GM12878 (cell line): ENCODE measurements around the gene C15orf61. TPM values are rescaled to one million over a fixed set of nuclear protein-coding genes. Genes with fewer than 3 reads are reported as not detected.

ENCODE experiments used
- ATAC-seq: fragments of 200-7000 bp; cut with Tn5 transposase; 3 replicates; pipeline ENCODE4 v1.9.1; 2020; ENCODE audit warnings: mild to moderate bottlenecking, moderate library complexity
- BruUV-seq: library from RNA; stranded (reverse); fragments of 400-500 nt; replicated peaks from 2 replicates; lab custom pipeline; 2021; lab: Mats Ljungman, UMichigan
- CTCF ChIA-PET: fragments of 300-600 bp; sonication (Branson Sonifier 250); formaldehyde crosslinking; extraction: SDS; loops from one replicate; lab custom pipeline; 2021; ENCODE audit warnings: inconsistent platforms; lab: Yijun Ruan, JAX
- POLR2A ChIA-PET: fragments of 350-600 bp; formaldehyde crosslinking; extraction: SDS; loops from one replicate; lab custom pipeline; 2021; ENCODE audit warnings: inconsistent platforms; lab: Charles Lee
- RAD21 ChIA-PET: fragments of 300-600 bp; sonication (Branson Sonifier 250); formaldehyde crosslinking; loops from one replicate; lab custom pipeline; 2023; ENCODE audit warnings: antibody characterized with exemption; ENCODE audit not compliant: unreplicated experiment; lab: Charles Lee
- SMC1A ChIA-PET: fragments of 300-600 bp; sonication (Branson Sonifier 250); formaldehyde crosslinking; loops from one replicate; lab custom pipeline; 2023; ENCODE audit not compliant: unreplicated experiment, uncharacterized antibody; lab: Charles Lee
- DNase-seq: peaks from one replicate; pipeline ENCODE4 v3.0.0-alpha.2; 2011; ENCODE audit warnings: low read depth, low spot score
- FAIRE-seq: peaks from 3 replicates; lab custom pipeline; 2011; peaks lifted over from hg19 to GRCh38; lab: Jason Lieb, UNC
- H2AFZ ChIP-seq: 2 replicates; pipeline ENCODE4 v1.6.0; 2011; ENCODE audit warnings: low read depth, low read length, control low read depth; ENCODE audit not compliant: control insufficient read depth
- H3K27ac ChIP-seq: 2 replicates; pipeline ENCODE4 v1.5.1; 2011; ENCODE audit warnings: control low read depth; ENCODE audit not compliant: control insufficient read depth, insufficient read depth
- H3K27me3 ChIP-seq, 2 experiments: replicated peaks in 1 of 2; 2 replicates each; pipeline versions ENCODE4 v1.6.0 to v1.6.1; 2011; ENCODE audit warnings: low read length in 1 of 2; ENCODE audit not compliant: control insufficient read depth in 2 of 2, insufficient read depth in 2 of 2
- H3K36me3 ChIP-seq, 2 experiments: 2 replicates each; pipeline ENCODE4 v1.5.1; 2011; ENCODE audit warnings: low read length in 1 of 2; ENCODE audit not compliant: control insufficient read depth in 2 of 2, insufficient read depth in 2 of 2
- H3K4me1 ChIP-seq: 2 replicates; pipeline ENCODE4 v1.6.1; 2011; ENCODE audit warnings: mild to moderate bottlenecking, low read length, moderate library complexity, mixed read lengths; ENCODE audit not compliant: control insufficient read depth, insufficient read depth
- H3K4me2 ChIP-seq: 2 replicates; pipeline ENCODE4 v1.6.0; 2011; ENCODE audit warnings: control low read depth; ENCODE audit not compliant: control insufficient read depth, insufficient read depth
- H3K4me3 ChIP-seq: fragments of 200-600 bp; sonication (generic); 2 replicates; pipeline ENCODE4 v1.5.1; 2016
- H3K79me2 ChIP-seq: 2 replicates; pipeline ENCODE4 v1.6.0; 2011; ENCODE audit warnings: low read length; ENCODE audit not compliant: control insufficient read depth, insufficient read depth
- H3K9ac ChIP-seq: 2 replicates; pipeline ENCODE4 v1.8.0; 2011; ENCODE audit warnings: low read length, control low read depth, mixed read lengths; ENCODE audit not compliant: control insufficient read depth, insufficient read depth
- H3K9me3 ChIP-seq: replicated peaks from 3 replicates; pipeline ENCODE4 v1.5.1; 2011; ENCODE audit warnings: mild to moderate bottlenecking, low read length; ENCODE audit not compliant: control insufficient read depth, insufficient read depth
- H4K20me1 ChIP-seq: 2 replicates; pipeline ENCODE4 v1.6.0; 2011; ENCODE audit not compliant: control insufficient read depth, insufficient read depth
- ATF3 ChIP-seq: IDR thresholded peaks from 2 replicates; pipeline ENCODE4 v1.6.1; 2011; ENCODE audit warnings: low read depth, mild to moderate bottlenecking, low read length, moderate library complexity, borderline replicate concordance; ENCODE audit errors: extremely low read depth
- ATF7 ChIP-seq: fragments of 450-650 bp; IDR thresholded peaks from 2 replicates; pipeline ENCODE4 v1.6.1; 2016; ENCODE audit warnings: low read depth, mild to moderate bottlenecking
- EZH2 ChIP-seq: IDR thresholded peaks from 2 replicates; pipeline ENCODE4 v1.6.1; 2012; ENCODE audit warnings: low read depth, mild to moderate bottlenecking, control low read depth, inconsistent platforms, low read length, borderline replicate concordance; ENCODE audit not compliant: control insufficient read depth
- HDAC6 ChIP-seq: fragments of 200-600 bp; sonication (generic); IDR thresholded peaks from one replicate; pipeline ENCODE4 v1.8.0; 2017; ENCODE audit warnings: antibody characterized with exemption; ENCODE audit not compliant: unreplicated experiment
- JUND ChIP-seq: IDR thresholded peaks from 2 replicates; pipeline ENCODE4 v1.6.1; 2012; ENCODE audit warnings: low read depth, mild to moderate bottlenecking, low read length, improper control_type of control experiment, moderate library complexity
- KLF5 ChIP-seq: fragments of 450-650 bp; IDR thresholded peaks from 2 replicates; pipeline ENCODE4 v1.6.1; 2014; ENCODE audit warnings: mild to moderate bottlenecking; ENCODE audit not compliant: partially characterized antibody
- NBN ChIP-seq: fragments of 450-650 bp; IDR thresholded peaks from 2 replicates; pipeline ENCODE4 v1.6.1; 2016
- NFYA ChIP-seq: IDR thresholded peaks from 2 replicates; pipeline ENCODE4 v1.6.1; 2011; ENCODE audit warnings: low read depth, mild to moderate bottlenecking, low read length, improper control_type of control experiment, borderline replicate concordance
- POLR2AphosphoS5 ChIP-seq: IDR thresholded peaks from 2 replicates; pipeline ENCODE4 v1.6.1; 2011; ENCODE audit warnings: mild to moderate bottlenecking, low read length, inconsistent platforms
- POU2F2 ChIP-seq: IDR thresholded peaks from 3 replicates; pipeline ENCODE4 v1.6.1; 2011; ENCODE audit warnings: low read depth, mild to moderate bottlenecking, low read length, borderline replicate concordance
- RFX5 ChIP-seq: IDR thresholded peaks from 2 replicates; pipeline ENCODE4 v1.6.1; 2011; ENCODE audit warnings: low read depth, low read length, improper control_type of control experiment
- SMAD5 ChIP-seq: IDR thresholded peaks from 2 replicates; pipeline ENCODE4 v1.6.1; 2016; ENCODE audit warnings: antibody characterized with exemption, low read depth
- SRF ChIP-seq, 2 experiments: IDR thresholded peaks; 2 replicates each; pipeline ENCODE4 v1.6.1; 2011; ENCODE audit warnings: low read depth in 2 of 2, low read length in 2 of 2, mild to moderate bottlenecking in 1 of 2, moderate library complexity in 1 of 2
- SUPT20H ChIP-seq: IDR thresholded peaks from 2 replicates; pipeline ENCODE4 v1.6.1; 2011; ENCODE audit warnings: low read depth, mild to moderate bottlenecking, low read length, moderate library complexity, borderline replicate concordance; ENCODE audit not compliant: control insufficient read depth
- TAF1 ChIP-seq: IDR thresholded peaks from 2 replicates; pipeline ENCODE4 v1.6.1; 2011; ENCODE audit warnings: mild to moderate bottlenecking, low read depth, low read length, borderline replicate concordance
- TCF7 ChIP-seq: IDR thresholded peaks from 2 replicates; pipeline ENCODE4 v1.6.1; 2014; ENCODE audit warnings: antibody characterized with exemption, borderline replicate concordance
- YY1 ChIP-seq: IDR thresholded peaks from 2 replicates; pipeline ENCODE4 v1.6.1; 2011; ENCODE audit warnings: low read depth, mild to moderate bottlenecking, low read length
- ZNF24 ChIP-seq: fragments of 450-650 bp; IDR thresholded peaks from 2 replicates; pipeline ENCODE4 v1.6.1; 2017; ENCODE audit warnings: antibody characterized with exemption, mild to moderate bottlenecking
- ZNF384 ChIP-seq: IDR thresholded peaks from 2 replicates; pipeline ENCODE4 v1.6.1; 2012; ENCODE audit warnings: low read depth, mild to moderate bottlenecking, low read length, improper control_type of control experiment, borderline replicate concordance
- ZNF622 ChIP-seq: fragments of 450-650 bp; IDR thresholded peaks from 2 replicates; pipeline ENCODE4 v1.6.1; 2017; ENCODE audit warnings: mild to moderate bottlenecking, inconsistent platforms
- WGBS: methylation state at CpG from one replicate; pipeline ENCODE4 v1.1.6; 2016; ENCODE audit warnings: low lambda C conversion rate; ENCODE audit not compliant: insufficient replicate concordance, insufficient coverage; ENCODE audit errors: missing lambda C conversion rate; 5-methylcytosine and 5-hydroxymethylcytosine counted together
- in situ Hi-C: fragments of 300-500 bp; cut with MboI; formaldehyde crosslinking; loops from 9 replicates; pipeline ENCODE4 v1.14.3; 2018; ENCODE audit warnings: mixed read lengths
- intact Hi-C: fragments of 100-400 bp; cut with micrococcal nuclease; formaldehyde crosslinking; loops from one replicate; pipeline ENCODE4 v1.14.2; 2022; ENCODE audit not compliant: unreplicated experiment
- polyA plus RNA-seq, 11 experiments: library from polyadenylated mRNA; depleted of rRNA in 4 of 11; unstranded in 6 of 11; stranded (reverse) in 5 of 11; fragments of >200 nt; fragmentation: Nextera tagmentation in 4 of 11; fragmentation: Illumina TruSeq in 1 of 11; extraction: Ambion mirVana in 4 of 11; extraction: Trizol in 1 of 11; gene quantifications; 1 replicate in 1 of 11; 2 replicates in 10 of 11; pipeline versions ENCODE4 v1.2.1 to v1.2.3, GENCODE V29; 2011 to 2016; ENCODE audit warnings: inconsistent platforms in 2 of 11, missing spikeins in 2 of 11, low read depth in 1 of 11
- total RNA-seq, 4 experiments: library from RNA; depleted of rRNA in 3 of 4; stranded (reverse); fragments of >200 nt in 3 of 4; fragmentation: Illumina TruSeq in 1 of 4; extraction: Trizol in 1 of 4; gene quantifications; 2 replicates each; pipeline versions ENCODE4 v1.2.1 to v1.2.3, GENCODE V29; 2013 to 2021

Gene C15orf61
- total and polyA plus RNA-seq, 10 of the 15 experiments (the other 5 are each of a cell fraction or from before 2014, with no cell fraction given): 1.4 to 8.7 (median 4.3) TPM

GRCh38 chr15:67515557-67515956 lies 5.4 kb upstream of the C15orf61 start:
- H3K9ac ChIP-seq: no peak overlapping the region
- no peak overlapping the region for H3K27ac ChIP-seq
- no peak overlapping the region for H3K4me3 ChIP-seq
- H3K4me1 ChIP-seq: 0 out of 2 replicates have a peak, but pooled peaks cover 3% of the 10 kb centered on the region
- POLR2A ChIA-PET: interaction anchor here (1.0 kb wide), 1 partner anchor 20 kb away, joined by 4 read pairs; no protein-coding TSS in a partner anchor
- in situ Hi-C loops (no loop called here), intact Hi-C loops (no loop called here)
- H3K79me2 ChIP-seq: peaks cover 2% of the 10 kb centered on the region; the same call in 1 of the 2 replicates
- H4K20me1 ChIP-seq: no peaks in the 10 kb centered on the region
- FAIRE-seq: no peak
- H3K36me3 ChIP-seq: peaks cover 0 to 6% of the 10 kb centered on the region in 2 experiments; a peak in 1 of 4 replicates
- no peak overlapping the region for H3K4me2 ChIP-seq
- H3K9me3 ChIP-seq: no peaks in the 10 kb centered on the region
- no peak for ATAC-seq
- RAD21 ChIA-PET: interaction anchor here (1.5 kb wide), 1 partner anchor 316 kb away, joined by 3 read pairs; no protein-coding TSS in a partner anchor
- DNase-seq: no peak
- TF ChIP-seq ZNF384: no peak
- no peak for TF ChIP-seq POLR2AphosphoS5
- no peak for TF ChIP-seq NBN
- TF ChIP-seq ZNF24: no peak
- no peak for TF ChIP-seq POU2F2
- TF ChIP-seq ZNF622: no peak
- TF ChIP-seq SUPT20H: no peak
- no peak for TF ChIP-seq SMAD5
- TF ChIP-seq SRF (IDR thresholded peaks at IDR 0.05; ENCODE audit: low read depth in 2 of 2, low read length in 2 of 2): no peak
- TF ChIP-seq ATF7: no peak
- TF ChIP-seq TCF7: no peak
- TF ChIP-seq EZH2: no peak
- TF ChIP-seq TAF1: no peak
- no peak for TF ChIP-seq NFYA
- TF ChIP-seq HDAC6: no peak
- no peak for TF ChIP-seq KLF5
- TF ChIP-seq RFX5: no peak
- TF ChIP-seq JUND: no peak
- no peak for TF ChIP-seq YY1
- no peak for TF ChIP-seq ATF3
- no peaks in the 10 kb centered on the region for H3K27me3 ChIP-seq
- CTCF ChIA-PET: interaction anchor here (0.9 to 1.6 kb wide), 2 partner anchors 9 to 65 kb away, joined by 3 to 7 read pairs; no protein-coding TSS in a partner anchor
- SMC1A ChIA-PET: interaction anchor here (0.9 to 1.4 kb wide), 4 partner anchors 9 to 14 kb away, joined by 3 to 4 read pairs (median 4); no protein-coding TSS in a partner anchor
- BruUV-seq: no TSS peak
- no peak overlapping the region for H2AFZ ChIP-seq
- 92% methylated on average over 2 of the region's 2 CpGs for WGBS
